ENCODE data around the gene PRAC2. TPM values are rescaled to one million over a fixed set of nuclear protein-coding genes. Genes with fewer than 3 reads are reported as not detected.

Gene PRAC2
- total and polyA plus RNA-seq, 2 of the 13 experiments (the other 11 are each of a cell fraction or from before 2014, with no cell fraction given): not detected

DNA sequence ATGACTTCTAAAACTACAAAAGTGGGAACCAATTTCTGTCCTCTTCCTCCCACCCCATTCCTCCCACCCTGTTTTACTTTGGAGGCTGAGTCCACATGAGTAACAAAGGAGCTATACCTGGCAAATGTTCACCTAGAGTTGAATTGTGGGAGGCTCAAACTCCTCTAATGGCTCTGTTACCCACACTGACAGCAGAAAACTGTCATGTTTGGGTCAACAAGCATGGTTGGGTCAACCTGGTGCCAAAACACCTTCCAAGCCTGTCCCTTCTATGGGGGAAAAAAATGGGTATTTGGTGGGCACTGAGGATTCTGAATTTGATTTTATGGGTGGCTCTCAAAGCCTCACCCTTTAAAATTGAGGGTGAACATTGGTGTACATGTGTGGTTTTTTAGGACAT is 17.6 kb downstream of the PRAC2 start (continued):
- TF ChIP-seq, protein P1, sequence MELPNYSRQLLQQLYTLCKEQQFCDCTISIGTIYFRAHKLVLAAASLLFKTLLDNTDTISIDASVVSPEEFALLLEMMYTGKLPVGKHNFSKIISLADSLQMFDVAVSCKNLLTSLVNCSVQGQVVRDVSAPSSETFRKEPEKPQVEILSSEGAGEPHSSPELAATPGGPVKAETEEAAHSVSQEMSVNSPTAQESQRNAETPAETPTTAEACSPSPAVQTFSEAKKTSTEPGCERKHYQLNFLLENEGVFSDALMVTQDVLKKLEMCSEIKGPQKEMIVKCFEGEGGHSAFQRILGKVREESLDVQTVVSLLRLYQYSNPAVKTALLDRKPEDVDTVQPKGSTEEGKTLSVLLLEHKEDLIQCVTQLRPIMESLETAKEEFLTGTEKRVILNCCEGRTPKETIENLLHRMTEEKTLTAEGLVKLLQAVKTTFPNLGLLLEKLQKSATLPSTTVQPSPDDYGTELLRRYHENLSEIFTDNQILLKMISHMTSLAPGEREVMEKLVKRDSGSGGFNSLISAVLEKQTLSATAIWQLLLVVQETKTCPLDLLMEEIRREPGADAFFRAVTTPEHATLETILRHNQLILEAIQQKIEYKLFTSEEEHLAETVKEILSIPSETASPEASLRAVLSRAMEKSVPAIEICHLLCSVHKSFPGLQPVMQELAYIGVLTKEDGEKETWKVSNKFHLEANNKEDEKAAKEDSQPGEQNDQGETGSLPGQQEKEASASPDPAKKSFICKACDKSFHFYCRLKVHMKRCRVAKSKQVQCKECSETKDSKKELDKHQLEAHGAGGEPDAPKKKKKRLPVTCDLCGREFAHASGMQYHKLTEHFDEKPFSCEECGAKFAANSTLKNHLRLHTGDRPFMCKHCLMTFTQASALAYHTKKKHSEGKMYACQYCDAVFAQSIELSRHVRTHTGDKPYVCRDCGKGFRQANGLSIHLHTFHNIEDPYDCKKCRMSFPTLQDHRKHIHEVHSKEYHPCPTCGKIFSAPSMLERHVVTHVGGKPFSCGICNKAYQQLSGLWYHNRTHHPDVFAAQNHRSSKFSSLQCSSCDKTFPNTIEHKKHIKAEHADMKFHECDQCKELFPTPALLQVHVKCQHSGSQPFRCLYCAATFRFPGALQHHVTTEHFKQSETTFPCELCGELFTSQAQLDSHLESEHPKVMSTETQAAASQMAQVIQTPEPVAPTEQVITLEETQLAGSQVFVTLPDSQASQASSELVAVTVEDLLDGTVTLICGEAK (IDR thresholded peaks at IDR 0.05): no peak
- TF ChIP-seq, protein P1 (CRISPR knock-in tag; IDR thresholded peaks at IDR 0.05): no peak
- TF ChIP-seq, protein P2, sequence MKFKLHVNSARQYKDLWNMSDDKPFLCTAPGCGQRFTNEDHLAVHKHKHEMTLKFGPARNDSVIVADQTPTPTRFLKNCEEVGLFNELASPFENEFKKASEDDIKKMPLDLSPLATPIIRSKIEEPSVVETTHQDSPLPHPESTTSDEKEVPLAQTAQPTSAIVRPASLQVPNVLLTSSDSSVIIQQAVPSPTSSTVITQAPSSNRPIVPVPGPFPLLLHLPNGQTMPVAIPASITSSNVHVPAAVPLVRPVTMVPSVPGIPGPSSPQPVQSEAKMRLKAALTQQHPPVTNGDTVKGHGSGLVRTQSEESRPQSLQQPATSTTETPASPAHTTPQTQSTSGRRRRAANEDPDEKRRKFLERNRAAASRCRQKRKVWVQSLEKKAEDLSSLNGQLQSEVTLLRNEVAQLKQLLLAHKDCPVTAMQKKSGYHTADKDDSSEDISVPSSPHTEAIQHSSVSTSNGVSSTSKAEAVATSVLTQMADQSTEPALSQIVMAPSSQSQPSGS (CRISPR knock-in tag; IDR thresholded peaks at IDR 0.05): no peak
- TF ChIP-seq ZNF136 (CRISPR knock-in tag; IDR thresholded peaks at IDR 0.05; ENCODE audit: low read depth) (no peak), ZC3H13 (CRISPR knock-in tag; IDR thresholded peaks at IDR 0.05) (no peak), LCORL (IDR thresholded peaks at IDR 0.05) (no peak), LCORL (CRISPR knock-in tag; IDR thresholded peaks at IDR 0.05) (no peak), ZKSCAN5 (CRISPR knock-in tag; IDR thresholded peaks at IDR 0.05) (no peak), TBL1XR1 (IDR thresholded peaks at IDR 0.05; ENCODE audit: borderline replicate concordance, low read length, partially characterized antibody) (no peak), ZSCAN25 (CRISPR knock-in tag; IDR thresholded peaks at IDR 0.05) (no peak), ZNF124 (CRISPR knock-in tag; IDR thresholded peaks at IDR 0.05) (no peak), KLF11 (CRISPR knock-in tag; IDR thresholded peaks at IDR 0.05) (no peak), ZNF329 (CRISPR knock-in tag; IDR thresholded peaks at IDR 0.05; ENCODE audit: low read depth) (no peak)
- TF ChIP-seq, protein P3, sequence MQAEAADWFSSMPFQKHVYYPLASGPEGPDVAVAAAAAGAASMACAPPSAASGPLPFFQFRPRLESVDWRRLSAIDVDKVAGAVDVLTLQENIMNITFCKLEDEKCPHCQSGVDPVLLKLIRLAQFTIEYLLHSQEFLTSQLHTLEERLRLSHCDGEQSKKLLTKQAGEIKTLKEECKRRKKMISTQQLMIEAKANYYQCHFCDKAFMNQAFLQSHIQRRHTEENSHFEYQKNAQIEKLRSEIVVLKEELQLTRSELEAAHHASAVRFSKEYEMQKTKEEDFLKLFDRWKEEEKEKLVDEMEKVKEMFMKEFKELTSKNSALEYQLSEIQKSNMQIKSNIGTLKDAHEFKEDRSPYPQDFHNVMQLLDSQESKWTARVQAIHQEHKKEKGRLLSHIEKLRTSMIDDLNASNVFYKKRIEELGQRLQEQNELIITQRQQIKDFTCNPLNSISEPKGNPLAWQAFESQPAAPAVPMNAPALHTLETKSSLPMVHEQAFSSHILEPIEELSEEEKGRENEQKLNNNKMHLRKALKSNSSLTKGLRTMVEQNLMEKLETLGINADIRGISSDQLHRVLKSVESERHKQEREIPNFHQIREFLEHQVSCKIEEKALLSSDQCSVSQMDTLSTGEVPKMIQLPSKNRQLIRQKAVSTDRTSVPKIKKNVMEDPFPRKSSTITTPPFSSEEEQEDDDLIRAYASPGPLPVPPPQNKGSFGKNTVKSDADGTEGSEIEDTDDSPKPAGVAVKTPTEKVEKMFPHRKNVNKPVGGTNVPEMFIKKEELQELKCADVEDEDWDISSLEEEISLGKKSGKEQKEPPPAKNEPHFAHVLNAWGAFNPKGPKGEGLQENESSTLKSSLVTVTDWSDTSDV (CRISPR knock-in tag; IDR thresholded peaks at IDR 0.05): no peak

Measured in HepG2 (cell line).